ENCODE data around the gene CCDC196. TPM values are rescaled to one million over a fixed set of nuclear protein-coding genes. Genes with fewer than 3 reads are reported as not detected.

Gene CCDC196
- total and polyA plus RNA-seq, 4 donors: not detected

- ATAC-seq (ENCODE audit: insufficient read depth, low FRiP score) (no peak), DNase-seq (no peak)
- Histone ChIP-seq H3K27me3 (ENCODE audit: control insufficient read depth in 3 of 3, insufficient read depth in 3 of 3, low read length in 2 of 3) (no peaks in the 10 kb centered on the region), H3K9ac (ENCODE audit: insufficient read depth in 1 of 2, low read length in 2 of 2) (no peak overlapping the region), H3K9me3 (ENCODE audit: control insufficient read depth in 4 of 4, insufficient read depth in 3 of 4, low read length in 3 of 4) (no peaks in the 10 kb centered on the region), H3K4me3 (no peak overlapping the region), H3K4me1 (ENCODE audit: control insufficient read depth in 5 of 5, insufficient read depth in 5 of 5, low read length in 5 of 5) (peaks cover 0 to 11% (median 0%) of the 10 kb centered on the region in 5 donors), H3K36me3 (ENCODE audit: control insufficient read depth in 4 of 4, insufficient read depth in 4 of 4, low read length in 4 of 4) (no peaks in the 10 kb centered on the region), H3K27ac (ENCODE audit: low read depth in 1 of 2, low read length in 1 of 2) (no peak overlapping the region)
- 86% methylated on average over 2 of the region's 2 CpGs for WGBS, 2 donors
- TF ChIP-seq CTCF (IDR thresholded peaks at IDR 0.05; ENCODE audit: control extremely low read depth, extremely low read depth): no peak
Measured at GRCh38 chr14:66482873-66483272, 3.3 kb upstream of the CCDC196 start.

GRCh38 chr14:66483322-66483721 is 2.8 kb upstream of the CCDC196 start:
- DNase-seq (no peak), ATAC-seq (ENCODE audit: insufficient read depth, low FRiP score) (no peak)
- WGBS, 2 donors: 32 to 43% methylated on average over 1 of the region's 1 CpG
- H3K9ac ChIP-seq (ENCODE audit: insufficient read depth in 1 of 2, low read length in 2 of 2): no peak overlapping the region
- no peak for TF ChIP-seq CTCF (IDR thresholded peaks at IDR 0.05; ENCODE audit: control extremely low read depth, extremely low read depth)
- H3K36me3 ChIP-seq (ENCODE audit: control insufficient read depth in 4 of 4, insufficient read depth in 4 of 4, low read length in 4 of 4): no peaks in the 10 kb centered on the region
- H3K9me3 ChIP-seq (ENCODE audit: control insufficient read depth in 4 of 4, insufficient read depth in 3 of 4, low read length in 3 of 4): no peaks in the 10 kb centered on the region
- no peaks in the 10 kb centered on the region for H3K27me3 ChIP-seq (ENCODE audit: control insufficient read depth in 3 of 3, insufficient read depth in 3 of 3, low read length in 2 of 3)
- H3K27ac ChIP-seq (ENCODE audit: low read depth in 1 of 2, low read length in 1 of 2): no peak overlapping the region
- peaks cover 0 to 11% (median 0%) of the 10 kb centered on the region in 5 donors for H3K4me1 ChIP-seq (ENCODE audit: control insufficient read depth in 5 of 5, insufficient read depth in 5 of 5, low read length in 5 of 5)
- no peak overlapping the region for H3K4me3 ChIP-seq

- peaks cover 0 to 11% (median 0%) of the 10 kb centered on the region in 5 donors for H3K4me1 ChIP-seq (ENCODE audit: control insufficient read depth in 5 of 5, insufficient read depth in 5 of 5, low read length in 5 of 5)
- no peaks in the 10 kb centered on the region for H3K27me3 ChIP-seq (ENCODE audit: control insufficient read depth in 3 of 3, insufficient read depth in 3 of 3, low read length in 2 of 3)
- DNase-seq (no peak), ATAC-seq (ENCODE audit: insufficient read depth, low FRiP score) (no peak)
- WGBS, 2 donors: 75 to 83% methylated on average over 3 of the region's 3 CpGs
- no peak overlapping the region for H3K4me3 ChIP-seq
- no peak overlapping the region for H3K27ac ChIP-seq (ENCODE audit: low read depth in 1 of 2, low read length in 1 of 2)
- TF ChIP-seq CTCF (IDR thresholded peaks at IDR 0.05; ENCODE audit: control extremely low read depth, extremely low read depth): no peak
- no peaks in the 10 kb centered on the region for H3K9me3 ChIP-seq (ENCODE audit: control insufficient read depth in 4 of 4, insufficient read depth in 3 of 4, low read length in 3 of 4)
- no peak overlapping the region for H3K9ac ChIP-seq (ENCODE audit: insufficient read depth in 1 of 2, low read length in 2 of 2)
- no peaks in the 10 kb centered on the region for H3K36me3 ChIP-seq (ENCODE audit: control insufficient read depth in 4 of 4, insufficient read depth in 4 of 4, low read length in 4 of 4)
Measured at GRCh38 chr14:66485029-66485428, 1.1 kb upstream of the CCDC196 start.

- DNase-seq (no peak), ATAC-seq (ENCODE audit: insufficient read depth, low FRiP score) (no peak)
- Histone ChIP-seq H3K4me1 (ENCODE audit: control insufficient read depth in 5 of 5, insufficient read depth in 5 of 5, low read length in 5 of 5) (peaks cover 0 to 14% (median 0%) of the 10 kb centered on the region in 5 donors), H3K4me3 (no peak overlapping the region), H3K9ac (ENCODE audit: insufficient read depth in 1 of 2, low read length in 2 of 2) (no peak overlapping the region), H3K9me3 (ENCODE audit: control insufficient read depth in 4 of 4, insufficient read depth in 3 of 4, low read length in 3 of 4) (no peaks in the 10 kb centered on the region), H3K36me3 (ENCODE audit: control insufficient read depth in 4 of 4, insufficient read depth in 4 of 4, low read length in 4 of 4) (no peaks in the 10 kb centered on the region), H3K27me3 (ENCODE audit: control insufficient read depth in 3 of 3, insufficient read depth in 3 of 3, low read length in 2 of 3) (no peaks in the 10 kb centered on the region), H3K27ac (ENCODE audit: low read depth in 1 of 2, low read length in 1 of 2) (no peak overlapping the region)
- TF ChIP-seq CTCF (IDR thresholded peaks at IDR 0.05; ENCODE audit: control extremely low read depth, extremely low read depth): no peak
- WGBS, 2 donors: 32 to 66% methylated on average over 2 of the region's 2 CpGs
Measured at GRCh38 chr14:66487164-66487563, 993 bp downstream of the CCDC196 start.

Data from lung (tissue), 12 donors.